ENCODE measurements around the gene PTPN1. TPM values are rescaled to one million over a fixed set of nuclear protein-coding genes. Genes with fewer than 3 reads are reported as not detected.
A peak's percentile ranks its signal among the peaks of the same experiment; 100 is the strongest.

The PTPN1 gene
- total and polyA plus RNA-seq, 2 of the 13 experiments (the other 11 are each of a cell fraction or from before 2014, with no cell fraction given) = 17.7 to 37.2 TPM

DNA sequence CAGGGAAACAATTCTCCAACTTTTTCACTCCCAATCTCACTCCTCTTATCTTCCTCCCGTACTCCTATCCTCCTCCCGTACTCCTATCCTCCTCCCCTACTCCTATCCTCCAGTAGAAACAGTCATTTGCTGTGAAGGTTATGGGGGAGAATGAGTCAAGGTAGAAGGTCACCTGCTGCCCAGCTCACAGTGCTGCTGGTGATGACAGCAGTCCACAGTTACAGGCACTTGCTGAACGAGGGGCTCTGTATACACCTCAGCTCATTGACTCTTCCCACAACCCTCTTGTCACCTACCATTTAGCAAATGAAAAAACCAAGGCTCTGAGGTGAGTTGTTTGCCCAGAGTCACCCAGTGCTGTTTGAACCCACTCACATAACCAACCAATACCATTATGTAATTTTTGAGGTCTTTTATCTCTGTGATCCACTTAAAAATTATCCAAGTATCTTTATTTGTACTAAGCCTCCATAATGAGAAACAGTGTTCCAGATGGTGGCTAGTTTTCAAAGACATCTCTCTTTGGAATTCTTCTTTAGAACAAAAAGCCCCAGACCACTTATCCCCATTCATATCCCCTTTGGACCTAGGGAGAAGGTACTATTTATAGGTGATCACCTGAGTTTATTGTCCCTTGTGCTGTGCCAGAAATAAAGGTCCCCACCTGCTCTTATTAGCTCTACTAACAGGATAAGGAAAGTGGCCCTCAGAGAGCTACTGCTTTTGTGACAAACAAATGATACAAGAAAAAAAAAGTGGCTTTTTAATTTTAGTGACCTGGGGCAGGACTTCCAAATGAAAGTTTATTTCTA, 53.2 kb downstream of the PTPN1 start (continued):
- TF ChIP-seq, protein P1, sequence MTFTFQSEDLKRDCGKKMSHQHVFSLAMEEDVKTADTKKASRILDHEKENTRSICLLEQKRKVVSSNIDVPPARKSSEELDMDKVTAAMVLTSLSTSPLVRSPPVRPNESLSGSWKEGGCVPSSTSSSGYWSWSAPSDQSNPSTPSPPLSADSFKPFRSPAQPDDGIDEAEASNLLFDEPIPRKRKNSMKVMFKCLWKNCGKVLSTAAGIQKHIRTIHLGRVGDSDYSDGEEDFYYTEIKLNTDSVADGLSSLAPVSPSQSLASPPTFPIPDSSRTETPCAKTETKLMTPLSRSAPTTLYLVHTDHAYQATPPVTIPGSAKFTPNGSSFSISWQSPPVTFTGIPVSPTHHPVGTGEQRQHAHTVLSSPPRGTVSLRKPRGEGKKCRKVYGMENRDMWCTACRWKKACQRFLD (CRISPR knock-in tag; IDR thresholded peaks at IDR 0.05; ENCODE audit: borderline replicate concordance) = no peak
- TF ChIP-seq, protein P2, sequence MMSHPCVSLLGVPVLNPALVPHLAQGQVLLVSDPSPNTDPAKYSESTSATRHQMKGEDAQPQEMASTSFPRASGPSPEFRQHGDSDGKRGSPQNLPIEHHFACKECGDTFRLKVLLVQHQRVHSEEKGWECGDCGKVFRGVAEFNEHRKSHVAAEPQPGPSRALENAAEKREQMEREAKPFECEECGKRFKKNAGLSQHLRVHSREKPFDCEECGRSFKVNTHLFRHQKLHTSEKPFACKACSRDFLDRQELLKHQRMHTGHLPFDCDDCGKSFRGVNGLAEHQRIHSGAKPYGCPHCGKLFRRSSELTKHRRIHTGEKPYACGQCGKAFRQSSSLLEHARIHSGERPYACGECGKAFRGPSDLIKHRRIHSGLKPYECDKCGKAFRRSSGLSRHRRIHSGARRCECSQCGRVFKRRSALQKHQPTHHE (CRISPR knock-in tag; IDR thresholded peaks at IDR 0.05; ENCODE audit: borderline replicate concordance) = no peak
- TF ChIP-seq MAFF (IDR thresholded peaks at IDR 0.05; ENCODE audit: low read depth, low read length) (no peak), CBX5 (CRISPR knock-in tag; IDR thresholded peaks at IDR 0.05; ENCODE audit: borderline replicate concordance) (no peak), ZNF543 (CRISPR knock-in tag; IDR thresholded peaks at IDR 0.05) (no peak), ZNF607 (CRISPR knock-in tag; IDR thresholded peaks at IDR 0.05; ENCODE audit: borderline replicate concordance) (peak; percentile 30; the same call in 1 of the 2 replicates), ZC3H13 (CRISPR knock-in tag; IDR thresholded peaks at IDR 0.05) (no peak), POGZ (CRISPR knock-in tag; IDR thresholded peaks at IDR 0.05) (peak; percentile 50), ZFP82 (CRISPR knock-in tag; IDR thresholded peaks at IDR 0.05; ENCODE audit: borderline replicate concordance) (no peak), ZSCAN12 (CRISPR knock-in tag; IDR thresholded peaks at IDR 0.05) (no peak), ZNF441 (CRISPR knock-in tag; IDR thresholded peaks at IDR 0.05; ENCODE audit: borderline replicate concordance) (no peak), EZH2 (conservative IDR thresholded peaks at IDR 0.05; ENCODE audit: low read depth, low read length) (no peak), RFX3 (CRISPR knock-in tag; IDR thresholded peaks at IDR 0.05) (no peak), RFX1 (IDR thresholded peaks at IDR 0.05) (no peak), FOXM1 (CRISPR knock-in tag; IDR thresholded peaks at IDR 0.05) (no peak), PTBP1 (IDR thresholded peaks at IDR 0.05; ENCODE audit: low read depth, low read length, poor library complexity, severe bottlenecking) (no peak), TCF7 (IDR thresholded peaks at IDR 0.05; ENCODE audit: low read depth) (0 out of 2 replicates have a peak, but pooled peaks have one; percentile 19), ZNF20 (CRISPR knock-in tag; IDR thresholded peaks at IDR 0.05) (no peak)
- TF ChIP-seq, protein P3, sequence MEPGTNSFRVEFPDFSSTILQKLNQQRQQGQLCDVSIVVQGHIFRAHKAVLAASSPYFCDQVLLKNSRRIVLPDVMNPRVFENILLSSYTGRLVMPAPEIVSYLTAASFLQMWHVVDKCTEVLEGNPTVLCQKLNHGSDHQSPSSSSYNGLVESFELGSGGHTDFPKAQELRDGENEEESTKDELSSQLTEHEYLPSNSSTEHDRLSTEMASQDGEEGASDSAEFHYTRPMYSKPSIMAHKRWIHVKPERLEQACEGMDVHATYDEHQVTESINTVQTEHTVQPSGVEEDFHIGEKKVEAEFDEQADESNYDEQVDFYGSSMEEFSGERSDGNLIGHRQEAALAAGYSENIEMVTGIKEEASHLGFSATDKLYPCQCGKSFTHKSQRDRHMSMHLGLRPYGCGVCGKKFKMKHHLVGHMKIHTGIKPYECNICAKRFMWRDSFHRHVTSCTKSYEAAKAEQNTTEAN (CRISPR knock-in tag; conservative IDR thresholded peaks at IDR 0.05) = 0 out of 2 replicates have a peak, but pooled peaks have one; percentile 19
- TF ChIP-seq, protein P4, sequence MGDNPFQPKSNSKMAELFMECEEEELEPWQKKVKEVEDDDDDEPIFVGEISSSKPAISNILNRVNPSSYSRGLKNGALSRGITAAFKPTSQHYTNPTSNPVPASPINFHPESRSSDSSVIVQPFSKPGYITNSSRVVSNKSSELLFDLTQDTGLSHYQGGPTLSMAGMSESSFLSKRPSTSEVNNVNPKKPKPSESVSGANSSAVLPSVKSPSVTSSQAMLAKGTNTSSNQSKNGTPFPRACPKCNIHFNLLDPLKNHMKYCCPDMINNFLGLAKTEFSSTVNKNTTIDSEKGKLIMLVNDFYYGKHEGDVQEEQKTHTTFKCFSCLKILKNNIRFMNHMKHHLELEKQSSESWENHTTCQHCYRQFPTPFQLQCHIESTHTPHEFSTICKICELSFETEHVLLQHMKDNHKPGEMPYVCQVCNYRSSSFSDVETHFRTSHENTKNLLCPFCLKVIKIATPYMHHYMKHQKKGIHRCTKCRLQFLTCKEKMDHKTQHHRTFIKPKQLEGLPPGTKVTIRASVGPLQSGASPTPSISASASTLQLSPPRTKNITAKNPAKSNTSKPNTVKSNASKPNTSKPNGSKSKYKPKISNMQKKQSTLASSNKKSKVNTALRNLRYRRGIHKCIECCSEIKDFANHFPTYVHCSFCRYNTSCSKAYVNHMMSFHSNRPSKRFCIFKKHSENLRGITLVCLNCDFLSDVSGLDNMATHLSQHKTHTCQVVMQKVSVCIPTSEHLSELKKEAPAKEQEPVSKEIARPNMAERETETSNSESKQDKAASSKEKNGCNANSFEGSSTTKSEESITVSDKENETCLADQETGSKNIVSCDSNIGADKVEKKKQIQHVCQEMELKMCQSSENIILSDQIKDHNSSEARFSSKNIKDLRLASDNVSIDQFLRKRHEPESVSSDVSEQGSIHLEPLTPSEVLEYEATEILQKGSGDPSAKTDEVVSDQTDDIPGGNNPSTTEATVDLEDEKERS (CRISPR knock-in tag; IDR thresholded peaks at IDR 0.05) = no peak
- TF ChIP-seq, protein P5, sequence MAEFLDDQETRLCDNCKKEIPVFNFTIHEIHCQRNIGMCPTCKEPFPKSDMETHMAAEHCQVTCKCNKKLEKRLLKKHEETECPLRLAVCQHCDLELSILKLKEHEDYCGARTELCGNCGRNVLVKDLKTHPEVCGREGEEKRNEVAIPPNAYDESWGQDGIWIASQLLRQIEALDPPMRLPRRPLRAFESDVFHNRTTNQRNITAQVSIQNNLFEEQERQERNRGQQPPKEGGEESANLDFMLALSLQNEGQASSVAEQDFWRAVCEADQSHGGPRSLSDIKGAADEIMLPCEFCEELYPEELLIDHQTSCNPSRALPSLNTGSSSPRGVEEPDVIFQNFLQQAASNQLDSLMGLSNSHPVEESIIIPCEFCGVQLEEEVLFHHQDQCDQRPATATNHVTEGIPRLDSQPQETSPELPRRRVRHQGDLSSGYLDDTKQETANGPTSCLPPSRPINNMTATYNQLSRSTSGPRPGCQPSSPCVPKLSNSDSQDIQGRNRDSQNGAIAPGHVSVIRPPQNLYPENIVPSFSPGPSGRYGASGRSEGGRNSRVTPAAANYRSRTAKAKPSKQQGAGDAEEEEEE (CRISPR knock-in tag; IDR thresholded peaks at IDR 0.05; ENCODE audit: borderline replicate concordance) = no peak
